Mesendoderm (in vitro differentiated cells): ENCODE data around the gene SLMAP. TPM values are rescaled to one million over a fixed set of nuclear protein-coding genes. Genes with fewer than 3 reads are reported as not detected.

Experiments used
- DNase-seq: peaks from one replicate; pipeline ENCODE4 v3.0.0; 2013
- H2AK5ac ChIP-seq: 2 replicates; pipeline ENCODE4 v1.6.1; 2013; ENCODE audit warnings: low read length, inconsistent platforms
- H2BK120ac ChIP-seq: 2 replicates; pipeline ENCODE4 v1.6.1; 2013; ENCODE audit warnings: low read depth, mild to moderate bottlenecking, low read length, moderate library complexity, mixed read lengths
- H2BK15ac ChIP-seq: replicated peaks from 2 replicates; pipeline ENCODE4 v1.6.1; 2013; ENCODE audit warnings: low read depth, mild to moderate bottlenecking, moderate library complexity
- H2BK5ac ChIP-seq: 2 replicates; pipeline ENCODE4 v1.6.1; 2013; ENCODE audit warnings: low read length, inconsistent platforms
- H3K18ac ChIP-seq: 2 replicates; pipeline ENCODE4 v1.6.1; 2013; ENCODE audit warnings: mild to moderate bottlenecking, low read length, mixed read lengths
- H3K23ac ChIP-seq: one replicate; pipeline ENCODE4 v1.6.1; 2013; ENCODE audit warnings: low read length
- H3K27ac ChIP-seq: 2 replicates; pipeline ENCODE4 v1.5.1; 2013; ENCODE audit warnings: low read depth, mild to moderate bottlenecking, inconsistent platforms, low read length, moderate library complexity
- H3K27me3 ChIP-seq: 2 replicates; pipeline ENCODE4 v1.6.1; 2013; ENCODE audit warnings: low read length, control low read depth, mild to moderate bottlenecking, inconsistent platforms; ENCODE audit not compliant: insufficient read depth, poor library complexity
- H3K36me3 ChIP-seq: 2 replicates; pipeline ENCODE4 v1.6.1; 2013; ENCODE audit warnings: low read length, inconsistent platforms; ENCODE audit not compliant: control insufficient read depth, insufficient read depth
- H3K4ac ChIP-seq: one replicate; pipeline ENCODE4 v1.6.1; 2013; ENCODE audit warnings: low read depth, mild to moderate bottlenecking, low read length, moderate library complexity
- H3K4me1 ChIP-seq: 2 replicates; pipeline ENCODE4 v1.6.1; 2013; ENCODE audit warnings: low read depth, low read length, inconsistent platforms; ENCODE audit not compliant: control insufficient read depth
- H3K4me2 ChIP-seq: 2 replicates; pipeline ENCODE4 v1.6.1; 2013; ENCODE audit warnings: low read length
- H3K4me3 ChIP-seq: 2 replicates; pipeline ENCODE4 v1.5.1; 2013; ENCODE audit warnings: mild to moderate bottlenecking, low read length
- H3K56ac ChIP-seq: one replicate; pipeline ENCODE4 v1.6.1; 2013; ENCODE audit warnings: low read length
- H3K79me1 ChIP-seq: 2 replicates; pipeline ENCODE4 v1.6.1; 2013; ENCODE audit warnings: low read length, inconsistent platforms
- H3K79me2 ChIP-seq: 2 replicates; pipeline ENCODE4 v1.6.1; 2013; ENCODE audit warnings: mild to moderate bottlenecking, low read length; ENCODE audit not compliant: control insufficient read depth, insufficient read depth
- H3K9ac ChIP-seq: 2 replicates; pipeline ENCODE4 v1.6.1; 2013; ENCODE audit warnings: low read length, inconsistent platforms
- H4K5ac ChIP-seq: one replicate; pipeline ENCODE4 v1.6.1; 2013; ENCODE audit warnings: low read length
- H4K8ac ChIP-seq: one replicate; pipeline ENCODE4 v1.6.1; 2013; ENCODE audit warnings: low read depth, mild to moderate bottlenecking, control low read depth, low read length, moderate library complexity
- WGBS: extraction: QIAGEN DNeasy Blood & Tissue Kit; methylation state at CpG from one replicate; pipeline ENCODE4 v1.1.7; 2013; ENCODE audit warnings: low lambda C conversion rate, missing lambda C conversion rate; ENCODE audit not compliant: insufficient coverage; ENCODE audit errors: extremely low coverage; 5-methylcytosine and 5-hydroxymethylcytosine counted together
- polyA plus RNA-seq, 2 experiments: library from polyadenylated mRNA; stranded (reverse); fragments of 200-250 nt; gene quantifications; one replicate each; pipeline ENCODE4 v1.2.3, GENCODE V29; 2013

The SLMAP gene
- 36.2 TPM for polyA plus RNA-seq (2013, experiment 1 of 2)
- polyA plus RNA-seq (2013, experiment 2 of 2) = 34.5 TPM

GRCh38 chr3:57755741-57756527 lies at the start of gene SLMAP:
Gene SLMAP (plus strand): TSS chr3:57756309. CDS start chr3:57757652, 1,343 bp downstream.
- Histone ChIP-seq H3K4ac (peak within 1 kb of the TSS; percentile 88), H3K36me3 (no peaks in the 10 kb centered on the region), H3K9ac (peak within 1 kb of the TSS; percentile 89), H3K4me3 (peak within 1 kb of the TSS; percentile 31), H3K23ac (peak within 1 kb of the TSS; percentile 95), H3K18ac (peak within 1 kb of the TSS; percentile 51), H4K8ac (peak within 1 kb of the TSS; percentile 16), H2BK5ac (no peak within 1 kb of the TSS), H2BK15ac (no peak within 1 kb of the TSS), H3K56ac (peak within 1 kb of the TSS; percentile 98), H4K5ac (no peak within 1 kb of the TSS), H2BK120ac (no peak within 1 kb of the TSS), H2AK5ac (no peak within 1 kb of the TSS), H3K79me2 (peaks cover 32% of the 10 kb centered on the region), H3K27ac (peak within 1 kb of the TSS; percentile 62), H3K4me1 (no peaks in the 10 kb centered on the region), H3K79me1 (peaks cover 8% of the 10 kb centered on the region), H3K27me3 (no peaks in the 10 kb centered on the region), H3K4me2 (peak within 1 kb of the TSS; percentile 47)
- DNase-seq = peak; percentile 99
- no CpG with 5 or more reads among the region's 48 CpGs for WGBS

- no peak overlapping the region for H3K56ac ChIP-seq
- H3K36me3 ChIP-seq = no peaks in the 10 kb centered on the region
- no peak overlapping the region for H4K8ac ChIP-seq
- no peak overlapping the region for H3K9ac ChIP-seq
- H3K4me1 ChIP-seq = no peaks in the 10 kb centered on the region
- no peak overlapping the region for H2BK120ac ChIP-seq
- H3K27me3 ChIP-seq = no peaks in the 10 kb centered on the region
- H3K79me2 ChIP-seq = no peaks in the 10 kb centered on the region
- no peaks in the 10 kb centered on the region for H3K79me1 ChIP-seq
- H3K4me2 ChIP-seq = no peak overlapping the region
- no peak overlapping the region for H2BK15ac ChIP-seq
- no peak overlapping the region for H2AK5ac ChIP-seq
- no CpG with 5 or more reads among the region's 3 CpGs for WGBS
- no peak overlapping the region for H4K5ac ChIP-seq
- H3K4me3 ChIP-seq = no peak overlapping the region
- H3K27ac ChIP-seq = no peak overlapping the region
- no peak overlapping the region for H2BK5ac ChIP-seq
- H3K23ac ChIP-seq = no peak overlapping the region
- no peak overlapping the region for H3K4ac ChIP-seq
- DNase-seq = no peak
- no peak overlapping the region for H3K18ac ChIP-seq
Observed at GRCh38 chr3:57706462-57706861, 49.6 kb upstream of the SLMAP start.

- DNase-seq = no peak
- WGBS = no CpG with 5 or more reads among the region's 2 CpGs
- no peak overlapping the region for H3K9ac ChIP-seq
- H3K79me2 ChIP-seq = no peaks in the 10 kb centered on the region
- no peak overlapping the region for H2BK15ac ChIP-seq
- no peak overlapping the region for H3K27ac ChIP-seq
- no peaks in the 10 kb centered on the region for H3K4me1 ChIP-seq
- H3K79me1 ChIP-seq = no peaks in the 10 kb centered on the region
- H4K5ac ChIP-seq = no peak overlapping the region
- no peak overlapping the region for H3K56ac ChIP-seq
- no peaks in the 10 kb centered on the region for H3K27me3 ChIP-seq
- no peak overlapping the region for H2AK5ac ChIP-seq
- no peak overlapping the region for H4K8ac ChIP-seq
- no peak overlapping the region for H3K4ac ChIP-seq
- H3K4me2 ChIP-seq = no peak overlapping the region
- H3K36me3 ChIP-seq = no peaks in the 10 kb centered on the region
- no peak overlapping the region for H3K4me3 ChIP-seq
- no peak overlapping the region for H2BK120ac ChIP-seq
- H3K23ac ChIP-seq = no peak overlapping the region
- no peak overlapping the region for H2BK5ac ChIP-seq
- no peak overlapping the region for H3K18ac ChIP-seq
Observed at GRCh38 chr3:57709031-57709430, 47.1 kb upstream of the SLMAP start.

- no peaks in the 10 kb centered on the region for H3K79me2 ChIP-seq
- no peak overlapping the region for H4K5ac ChIP-seq
- no peaks in the 10 kb centered on the region for H3K36me3 ChIP-seq
- H3K18ac ChIP-seq = no peak overlapping the region
- H4K8ac ChIP-seq = no peak overlapping the region
- H3K27me3 ChIP-seq = no peaks in the 10 kb centered on the region
- H3K4me1 ChIP-seq = no peaks in the 10 kb centered on the region
- no peak overlapping the region for H3K23ac ChIP-seq
- H3K4me3 ChIP-seq = no peak overlapping the region
- no peak for DNase-seq
- no peaks in the 10 kb centered on the region for H3K79me1 ChIP-seq
- no peak overlapping the region for H2AK5ac ChIP-seq
- no CpG with 5 or more reads among the region's 2 CpGs for WGBS
- H3K4me2 ChIP-seq = no peak overlapping the region
- no peak overlapping the region for H2BK5ac ChIP-seq
- H3K27ac ChIP-seq = no peak overlapping the region
- no peak overlapping the region for H3K4ac ChIP-seq
- no peak overlapping the region for H3K9ac ChIP-seq
- H3K56ac ChIP-seq = no peak overlapping the region
- H2BK120ac ChIP-seq = no peak overlapping the region
- H2BK15ac ChIP-seq = no peak overlapping the region
Observed at GRCh38 chr3:57709559-57709958, 46.5 kb upstream of the SLMAP start.

- Histone ChIP-seq H3K27ac (no peak overlapping the region), H2BK5ac (no peak overlapping the region), H3K4me2 (no peak overlapping the region), H3K4ac (no peak overlapping the region), H2BK15ac (no peak overlapping the region), H3K79me2 (no peaks in the 10 kb centered on the region), H3K18ac (no peak overlapping the region), H3K27me3 (no peaks in the 10 kb centered on the region), H4K5ac (no peak overlapping the region), H3K36me3 (no peaks in the 10 kb centered on the region), H3K79me1 (no peaks in the 10 kb centered on the region), H3K23ac (no peak overlapping the region), H3K4me1 (no peaks in the 10 kb centered on the region), H4K8ac (no peak overlapping the region), H3K9ac (no peak overlapping the region), H2BK120ac (no peak overlapping the region), H2AK5ac (no peak overlapping the region), H3K4me3 (no peak overlapping the region), H3K56ac (no peak overlapping the region)
- no CpG with 5 or more reads among the region's 4 CpGs for WGBS
- no peak for DNase-seq
Observed at GRCh38 chr3:57715686-57716085, 40.4 kb upstream of the SLMAP start.
